ENCODE results near the gene SFMBT1. TPM values are rescaled to one million over a fixed set of nuclear protein-coding genes. Genes with fewer than 3 reads are reported as not detected.

Gene SFMBT1, protein sequence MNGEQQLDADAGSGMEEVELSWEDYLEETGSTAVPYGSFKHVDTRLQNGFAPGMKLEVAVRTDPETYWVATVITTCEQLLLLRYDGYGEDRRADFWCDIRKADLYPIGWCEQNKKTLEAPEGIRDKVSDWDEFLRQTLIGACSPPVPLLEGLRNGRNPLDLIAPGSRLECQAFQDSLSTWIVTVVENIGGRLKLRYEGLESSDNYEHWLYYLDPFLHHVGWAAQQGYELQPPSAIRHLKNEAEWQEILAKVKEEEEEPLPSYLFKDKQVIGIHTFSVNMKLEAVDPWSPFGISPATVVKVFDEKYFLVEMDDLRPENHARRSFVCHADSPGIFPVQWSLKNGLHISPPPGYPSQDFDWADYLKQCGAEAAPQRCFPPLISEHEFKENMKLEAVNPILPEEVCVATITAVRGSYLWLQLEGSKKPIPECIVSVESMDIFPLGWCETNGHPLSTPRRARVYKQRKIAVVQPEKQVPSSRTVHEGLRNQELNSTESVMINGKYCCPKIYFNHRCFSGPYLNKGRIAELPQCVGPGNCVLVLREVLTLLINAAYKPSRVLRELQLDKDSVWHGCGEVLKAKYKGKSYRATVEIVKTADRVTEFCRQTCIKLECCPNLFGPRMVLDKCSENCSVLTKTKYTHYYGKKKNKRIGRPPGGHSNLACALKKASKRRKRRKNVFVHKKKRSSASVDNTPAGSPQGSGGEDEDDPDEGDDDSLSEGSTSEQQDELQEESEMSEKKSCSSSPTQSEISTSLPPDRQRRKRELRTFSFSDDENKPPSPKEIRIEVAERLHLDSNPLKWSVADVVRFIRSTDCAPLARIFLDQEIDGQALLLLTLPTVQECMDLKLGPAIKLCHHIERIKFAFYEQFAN
- 10 to 100 TPM; 32.2 to 32.8 TPM for total RNA-seq

- POLR2A ChIA-PET = interaction anchor here (0.6 kb wide), 1 partner anchor 63 kb away, joined by 5 read pairs; no protein-coding TSS in a partner anchor
- H3K4me3 Mint-ChIP-seq = peak within 1 kb of the TSS; percentile 96
Observed at GRCh38 chr3:53045518-53046170, at the start of gene SFMBT1. Gene SFMBT1 (minus strand): TSS chr3:53046073. CDS start chr3:52969128, 76,945 bp downstream.

GRCh38 chr3:53092942-53093341, 47.1 kb upstream of the SFMBT1 start:
- Mint-ChIP-seq H3K27me3 (no peaks in the 10 kb centered on the region), H3K36me3 (ENCODE audit: low read depth) (peaks cover 34% of the 10 kb centered on the region), H3K27ac (peak overlapping the region; percentile 44), H3K4me3 (no peak overlapping the region), H3K4me1 (peaks cover 8% of the 10 kb centered on the region), H3K9me3 (no peaks in the 10 kb centered on the region)
- POLR2A ChIA-PET = no interaction called here
- CTCF ChIA-PET = interaction anchor here (0.7 to 1.0 kb wide), 5 partner anchors 10 to 161 kb away, joined by 3 to 4 read pairs (median 3); no protein-coding TSS in a partner anchor
- no peak for DNase-seq

More at GRCh38 chr3:53045518-53046170, at the start of gene SFMBT1:
- no peaks in the 10 kb centered on the region for H3K9me3 Mint-ChIP-seq
- H3K27ac Mint-ChIP-seq = peak within 1 kb of the TSS; percentile 99
- H3K4me1 Mint-ChIP-seq = peaks cover 43% of the 10 kb centered on the region
- H3K36me3 Mint-ChIP-seq (ENCODE audit: low read depth) = peaks cover 8% of the 10 kb centered on the region
- H3K27me3 Mint-ChIP-seq = peaks cover 9% of the 10 kb centered on the region
- CTCF ChIA-PET = interaction anchor here (0.6 to 1.1 kb wide), 3 partner anchors 12 to 186 kb away, joined by 3 to 4 read pairs (median 3); no protein-coding TSS in a partner anchor
- DNase-seq = peak; percentile 72

- H3K4me3 Mint-ChIP-seq = no peak overlapping the region
- H3K27ac Mint-ChIP-seq = no peak overlapping the region
- H3K4me1 Mint-ChIP-seq = peaks cover 2% of the 10 kb centered on the region
- no peaks in the 10 kb centered on the region for H3K27me3 Mint-ChIP-seq
- no peaks in the 10 kb centered on the region for H3K9me3 Mint-ChIP-seq
- CTCF ChIA-PET = interaction anchor here (1.1 kb wide), 1 partner anchor 41 kb away, joined by 3 read pairs; no protein-coding TSS in a partner anchor
- POLR2A ChIA-PET = no interaction called here
- no peak for DNase-seq
- peaks cover 34% of the 10 kb centered on the region for H3K36me3 Mint-ChIP-seq (ENCODE audit: low read depth)
Observed at GRCh38 chr3:53092216-53092615, 46.3 kb upstream of the SFMBT1 start.

DNA sequence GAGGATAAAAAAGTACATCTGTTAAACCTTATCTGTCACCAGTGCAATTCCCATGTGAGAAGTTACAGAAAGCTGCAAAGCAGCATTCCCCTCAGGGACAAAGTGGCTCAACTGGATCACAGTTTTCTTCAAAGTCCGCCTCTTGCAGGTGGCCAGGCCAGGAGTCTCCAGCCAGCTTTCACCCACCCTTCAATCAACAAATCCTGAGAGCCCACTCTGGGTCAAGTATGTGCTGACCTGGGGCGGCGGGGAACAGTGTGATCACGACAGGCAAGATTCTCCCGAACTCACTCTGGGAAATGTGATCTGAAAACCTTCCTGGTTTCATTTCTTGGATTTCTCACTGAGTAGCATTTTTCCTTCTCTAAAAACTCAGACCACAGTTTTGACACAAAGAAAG, 45.1 kb upstream of the SFMBT1 start:
- H3K27ac Mint-ChIP-seq = no peak overlapping the region
- CTCF ChIA-PET = interaction anchor here (1.1 to 1.2 kb wide), 3 partner anchors 13 to 42 kb away, joined by 3 read pairs; no protein-coding TSS in a partner anchor
- peaks cover 37% of the 10 kb centered on the region for H3K36me3 Mint-ChIP-seq (ENCODE audit: low read depth)
- no peaks in the 10 kb centered on the region for H3K27me3 Mint-ChIP-seq
- H3K4me3 Mint-ChIP-seq = no peak overlapping the region
- peaks cover 2% of the 10 kb centered on the region for H3K4me1 Mint-ChIP-seq
- no peak for DNase-seq
- POLR2A ChIA-PET = no interaction called here
- no peaks in the 10 kb centered on the region for H3K9me3 Mint-ChIP-seq

- Mint-ChIP-seq H3K36me3 (ENCODE audit: low read depth) (peaks cover 30% of the 10 kb centered on the region), H3K27me3 (no peaks in the 10 kb centered on the region), H3K4me3 (no peak overlapping the region), H3K27ac (peak overlapping the region; percentile 46), H3K9me3 (no peaks in the 10 kb centered on the region), H3K4me1 (peaks cover 2% of the 10 kb centered on the region)
- DNase-seq = no peak
- ChIA-PET CTCF (interaction anchor here (1.2 to 2.0 kb wide), 3 partner anchors 9 to 21 kb away, joined by 3 to 5 read pairs (median 4); no protein-coding TSS in a partner anchor), POLR2A (no interaction called here)
Observed at GRCh38 chr3:53089511-53089910, 43.6 kb upstream of the SFMBT1 start.

DNA sequence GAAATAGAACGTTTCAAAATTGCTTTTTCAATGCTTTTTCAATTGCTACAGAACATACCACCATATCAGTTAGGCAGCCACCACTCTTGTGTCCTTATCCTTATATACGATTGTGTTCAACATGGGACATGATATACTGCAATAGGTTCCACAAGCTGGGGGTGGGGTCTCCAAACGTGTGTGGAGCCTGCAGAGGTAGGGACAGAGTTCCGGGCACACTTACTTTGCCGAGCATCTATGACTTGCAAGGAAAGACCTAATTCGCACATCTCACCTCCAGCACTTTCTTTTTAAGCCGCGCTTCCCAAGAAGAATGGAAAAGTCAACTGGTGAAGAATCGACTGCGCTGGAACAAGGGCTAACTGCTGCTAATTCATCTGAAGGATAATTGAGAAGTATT, 39.6 kb upstream of the SFMBT1 start:
- Mint-ChIP-seq H3K4me3 (no peak overlapping the region), H3K4me1 (no peaks in the 10 kb centered on the region), H3K36me3 (ENCODE audit: low read depth) (peaks cover 19% of the 10 kb centered on the region), H3K27me3 (no peaks in the 10 kb centered on the region), H3K27ac (no peak overlapping the region), H3K9me3 (no peaks in the 10 kb centered on the region)
- DNase-seq = no peak
- POLR2A ChIA-PET = no interaction called here
- CTCF ChIA-PET = interaction anchor here (0.5 kb wide), 1 partner anchor 1884 kb away, joined by 3 read pairs; no protein-coding TSS in a partner anchor

DNA sequence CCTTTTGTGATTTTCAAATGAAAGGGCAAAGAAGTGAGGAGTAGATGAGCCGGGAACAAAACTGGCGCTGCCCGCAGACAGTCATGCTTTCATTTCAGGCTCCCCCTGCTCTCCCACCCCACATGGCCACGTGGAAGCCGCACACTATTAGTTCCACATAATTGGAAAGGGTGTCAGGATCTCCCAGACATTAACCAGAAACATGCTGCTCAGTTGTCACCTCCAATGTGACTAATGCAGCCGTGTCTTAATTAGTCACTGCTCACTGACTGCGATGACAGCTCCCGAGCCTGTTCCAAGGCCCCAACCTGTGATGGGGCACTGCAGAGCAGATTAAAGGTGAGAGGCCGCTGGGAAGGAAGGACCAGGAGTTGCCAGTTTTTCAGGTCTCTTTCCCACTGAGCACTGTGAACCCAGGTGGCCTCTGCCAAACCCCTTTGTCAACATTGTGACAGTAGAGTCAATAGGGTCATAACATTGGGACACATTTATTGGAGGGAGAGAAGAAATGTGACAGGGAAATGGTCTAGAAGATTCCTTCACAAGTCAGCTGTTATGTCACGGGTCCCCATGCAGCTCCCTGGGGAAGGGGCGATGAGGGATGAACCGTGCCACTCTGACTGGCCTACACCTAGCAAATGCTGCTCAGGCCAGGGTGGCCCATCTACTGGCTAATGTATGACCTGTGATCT, 38.6 kb upstream of the SFMBT1 start:
- no peak for DNase-seq
- POLR2A ChIA-PET = no interaction called here
- no peak overlapping the region for H3K27ac Mint-ChIP-seq
- H3K4me1 Mint-ChIP-seq = no peaks in the 10 kb centered on the region
- CTCF ChIA-PET = interaction anchor here (0.6 to 1.7 kb wide), 3 partner anchors 25 to 1746 kb away, joined by 3 to 6 read pairs (median 3); no protein-coding TSS in a partner anchor
- no peaks in the 10 kb centered on the region for H3K9me3 Mint-ChIP-seq
- no peak overlapping the region for H3K4me3 Mint-ChIP-seq
- H3K27me3 Mint-ChIP-seq = no peaks in the 10 kb centered on the region
- peaks cover 16% of the 10 kb centered on the region for H3K36me3 Mint-ChIP-seq (ENCODE audit: low read depth)

DNA sequence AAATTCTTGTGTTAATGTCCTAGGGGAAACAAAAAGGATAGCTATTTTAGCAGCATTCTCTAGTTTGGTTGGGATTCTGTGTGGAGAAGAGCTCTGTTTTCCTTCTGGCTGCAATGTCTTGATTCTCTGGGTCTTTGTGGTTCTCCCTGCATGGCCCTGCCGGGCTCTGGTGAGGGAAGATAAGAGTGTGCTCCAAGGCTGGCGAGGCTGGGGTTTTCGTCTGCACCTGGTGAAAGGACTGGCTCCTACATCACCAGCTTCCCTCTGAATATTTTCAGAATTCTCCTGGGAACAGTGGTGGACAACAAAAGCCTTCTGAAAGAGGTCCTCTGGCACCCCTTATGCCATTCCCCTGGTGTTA, 38.1 kb upstream of the SFMBT1 start:
- no peaks in the 10 kb centered on the region for H3K27me3 Mint-ChIP-seq
- H3K4me1 Mint-ChIP-seq = no peaks in the 10 kb centered on the region
- DNase-seq = no peak
- H3K9me3 Mint-ChIP-seq = no peaks in the 10 kb centered on the region
- CTCF ChIA-PET = interaction anchor here (1.3 to 1.7 kb wide), 2 partner anchors 25 to 153 kb away, joined by 3 to 6 read pairs; no protein-coding TSS in a partner anchor
- POLR2A ChIA-PET = no interaction called here
- no peak overlapping the region for H3K27ac Mint-ChIP-seq
- peaks cover 14% of the 10 kb centered on the region for H3K36me3 Mint-ChIP-seq (ENCODE audit: low read depth)
- H3K4me3 Mint-ChIP-seq = no peak overlapping the region

DNA sequence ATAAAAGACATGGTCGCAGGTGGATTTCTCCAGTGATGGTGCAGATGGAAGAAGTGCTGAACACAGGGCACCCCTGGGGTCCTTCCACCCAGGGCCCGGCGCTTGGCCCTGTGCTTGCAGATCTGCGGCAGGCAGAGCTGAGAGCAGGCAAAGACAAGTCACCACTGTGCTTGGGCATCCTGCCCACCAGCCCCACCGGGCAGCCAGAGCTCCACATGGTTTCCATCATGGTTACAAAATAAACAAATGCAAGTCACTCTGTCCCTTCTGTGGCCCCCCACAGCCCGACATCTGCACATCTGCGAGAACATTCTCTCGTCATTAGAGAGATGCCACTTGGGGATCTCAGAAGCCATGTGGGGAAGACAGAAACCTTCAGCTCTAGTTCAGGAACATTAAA, 37.6 kb upstream of the SFMBT1 start:
- POLR2A ChIA-PET = no interaction called here
- Mint-ChIP-seq H3K27me3 (no peaks in the 10 kb centered on the region), H3K9me3 (no peaks in the 10 kb centered on the region), H3K27ac (no peak overlapping the region), H3K4me3 (no peak overlapping the region), H3K4me1 (no peaks in the 10 kb centered on the region), H3K36me3 (ENCODE audit: low read depth) (peaks cover 14% of the 10 kb centered on the region)
- CTCF ChIA-PET = interaction anchor here (1.3 to 1.7 kb wide), 2 partner anchors 25 to 152 kb away, joined by 3 to 6 read pairs; no protein-coding TSS in a partner anchor
- DNase-seq = no peak

DNA sequence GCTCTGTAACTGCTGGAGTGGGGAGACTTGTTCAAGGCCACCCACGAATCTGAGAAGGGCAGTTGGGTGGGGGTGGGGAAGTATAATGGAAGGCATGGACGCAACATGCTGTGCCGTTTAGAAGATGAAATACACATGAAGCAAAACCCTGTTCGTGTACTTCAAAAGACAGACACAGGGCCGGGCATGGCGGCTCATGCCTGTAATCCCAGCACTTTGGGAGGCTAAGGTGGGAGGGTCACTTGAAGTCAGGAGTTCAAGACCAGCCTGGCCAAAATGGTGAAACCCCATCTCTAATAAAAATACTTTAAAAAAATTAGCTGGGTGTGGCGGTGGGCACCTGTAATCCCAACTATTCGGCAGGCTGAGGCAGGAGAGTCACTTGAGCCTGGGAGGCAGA, 36.9 kb upstream of the SFMBT1 start:
- ChIA-PET CTCF (interaction anchor here (1.7 kb wide), 1 partner anchor 26 kb away, joined by 6 read pairs; no protein-coding TSS in a partner anchor), POLR2A (no interaction called here)

DNA sequence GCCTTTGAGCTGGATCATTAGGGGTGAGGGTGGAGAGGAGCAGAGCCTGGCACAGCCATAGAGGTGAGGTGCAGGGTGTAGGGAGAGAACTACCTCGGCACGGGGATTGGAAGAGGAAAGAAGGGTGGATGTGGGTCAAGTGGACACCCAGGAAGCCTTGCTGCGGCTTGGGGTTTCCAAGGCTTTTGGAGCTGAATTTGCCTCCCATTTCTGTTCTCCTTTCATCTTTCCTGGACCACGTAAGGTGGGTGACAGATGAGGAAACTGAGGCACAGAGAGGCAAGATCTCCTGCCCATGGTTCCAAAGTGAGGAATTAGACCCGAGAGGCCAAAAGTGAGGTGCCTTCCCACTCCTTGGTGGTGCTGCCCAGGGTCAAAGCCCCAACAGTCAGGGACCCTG, 35.4 kb upstream of the SFMBT1 start:
- H3K27me3 Mint-ChIP-seq = no peaks in the 10 kb centered on the region
- H3K4me3 Mint-ChIP-seq = no peak overlapping the region
- no peak for DNase-seq
- H3K27ac Mint-ChIP-seq = peak overlapping the region; percentile 17
- POLR2A ChIA-PET = no interaction called here
- CTCF ChIA-PET = interaction anchor here (1.2 kb wide), 1 partner anchor 12 kb away, joined by 4 read pairs; no protein-coding TSS in a partner anchor
- H3K9me3 Mint-ChIP-seq = no peaks in the 10 kb centered on the region
- peaks cover 7% of the 10 kb centered on the region for H3K36me3 Mint-ChIP-seq (ENCODE audit: low read depth)
- H3K4me1 Mint-ChIP-seq = no peaks in the 10 kb centered on the region

More for the DNA sequence above, 36.9 kb upstream of the SFMBT1 start:
- Mint-ChIP-seq H3K36me3 (ENCODE audit: low read depth) (peaks cover 11% of the 10 kb centered on the region), H3K27me3 (no peaks in the 10 kb centered on the region), H3K4me1 (no peaks in the 10 kb centered on the region), H3K9me3 (no peaks in the 10 kb centered on the region), H3K27ac (no peak overlapping the region), H3K4me3 (no peak overlapping the region)
- no peak for DNase-seq

Data from activated CD4-positive, alpha-beta T cell treated with anti-CD3 and anti-CD28 coated beads, Interleukin-2, amount 10 ng/mL, durations not matched to agents 7 days and 5 days (primary cell).